GM10266 (cell line): ENCODE results near the gene LANCL2.

ENCODE experiments used
- DNase-seq: peaks from one replicate; pipeline ENCODE4 v3.0.0; 2012; ENCODE audit errors: extremely low spot score
- CTCF ChIP-seq: IDR thresholded peaks from 2 replicates; pipeline ENCODE4 v1.5.1; 2012; ENCODE audit warnings: mild to moderate bottlenecking, low read depth; ENCODE audit not compliant: control insufficient read depth, insufficient read depth; ENCODE audit errors: missing control alignments

The LANCL2 gene

GRCh38 chr7:55363386-55364170, 1.6 kb upstream of the LANCL2 start:
- no peak for TF ChIP-seq CTCF
- DNase-seq: peak; percentile 24

- peak; percentile 96 for DNase-seq
- peak; percentile 33 for TF ChIP-seq CTCF
These were observed 731 bp downstream of the LANCL2 start for GRCh38 chr7:55365675-55366460.

GRCh38 chr7:55366461-55367070, 1.4 kb downstream of the LANCL2 start:
- DNase-seq: peak; percentile 24
- no peak for TF ChIP-seq CTCF

- TF ChIP-seq CTCF: no peak
- DNase-seq: no peak
These were observed 2.2 kb downstream of the LANCL2 start for GRCh38 chr7:55367283-55367840.

GRCh38 chr7:55369427-55370400, 4.6 kb downstream of the LANCL2 start:
- DNase-seq: no peak
- TF ChIP-seq CTCF: no peak

GRCh38 chr7:55374213-55374612, 9.1 kb downstream of the LANCL2 start:
- TF ChIP-seq CTCF: no peak
- no peak for DNase-seq
